DLD1 (cell line): ENCODE data around the gene GPATCH4.

Experiments
- in situ Hi-C: cut with HindIII; loops from 2 replicates; pipeline ENCODE4 v1.10.0; 2017; ENCODE audit warnings: low sequenced_read_pairs

The GPATCH4 gene

DNA sequence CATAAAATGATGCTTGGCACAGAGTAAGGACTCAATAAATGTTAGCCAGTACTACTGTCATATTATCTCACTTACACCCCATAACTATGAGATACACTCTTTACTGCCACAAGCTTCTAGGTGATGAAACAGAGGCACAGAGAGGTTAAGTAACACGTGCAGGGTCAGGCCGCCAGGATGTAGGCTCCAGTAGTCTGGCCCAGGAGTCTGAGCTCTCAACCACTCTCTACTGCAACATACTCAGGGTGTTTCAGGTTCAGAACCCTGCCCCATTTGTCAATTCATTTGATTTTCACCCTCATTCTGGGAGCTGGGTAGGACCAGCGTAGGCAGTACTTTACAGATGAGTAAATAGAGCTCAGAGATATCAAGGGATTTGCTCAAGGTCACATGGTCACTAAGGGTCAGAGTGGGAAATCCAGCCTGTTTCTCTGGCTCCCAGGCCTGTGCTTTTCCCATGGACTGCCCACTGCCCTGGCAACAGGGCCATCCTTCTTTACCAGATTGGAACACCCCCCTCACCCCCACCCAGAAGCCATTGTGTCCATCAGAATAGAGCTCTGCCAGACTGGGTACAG is 50.1 kb downstream of the GPATCH4 start:
- in situ Hi-C loops = no loop called here

GRCh38 chr1:156550346-156550745 is 50.9 kb downstream of the GPATCH4 start:
- in situ Hi-C loops = no loop called here

- in situ Hi-C loops = no loop called here
Measured at GRCh38 chr1:156549831-156550230, 51.4 kb downstream of the GPATCH4 start.

DNA sequence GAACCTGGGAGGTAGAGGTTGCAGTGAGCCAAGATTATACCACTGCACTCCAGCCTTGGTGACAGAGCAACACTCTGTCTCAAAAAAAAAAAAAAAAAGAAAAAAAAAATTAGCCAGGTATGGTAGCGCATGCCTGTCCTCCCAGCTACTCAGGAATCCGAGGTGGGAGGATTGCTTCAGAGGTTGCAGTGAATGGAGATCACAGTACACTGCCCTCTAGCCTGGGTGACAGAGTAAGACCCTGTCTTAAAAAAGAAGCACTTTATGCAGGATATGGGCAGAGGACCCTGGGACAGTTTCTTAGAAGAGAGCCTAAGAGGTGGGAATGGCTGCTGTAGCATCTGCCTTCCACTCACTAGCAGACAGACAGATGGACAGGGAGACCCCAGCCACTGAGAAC is 51.9 kb downstream of the GPATCH4 start:
- in situ Hi-C loops = no loop called here

- in situ Hi-C loops = no loop called here
Measured at GRCh38 chr1:156547982-156548381, 53.3 kb downstream of the GPATCH4 start.

DNA sequence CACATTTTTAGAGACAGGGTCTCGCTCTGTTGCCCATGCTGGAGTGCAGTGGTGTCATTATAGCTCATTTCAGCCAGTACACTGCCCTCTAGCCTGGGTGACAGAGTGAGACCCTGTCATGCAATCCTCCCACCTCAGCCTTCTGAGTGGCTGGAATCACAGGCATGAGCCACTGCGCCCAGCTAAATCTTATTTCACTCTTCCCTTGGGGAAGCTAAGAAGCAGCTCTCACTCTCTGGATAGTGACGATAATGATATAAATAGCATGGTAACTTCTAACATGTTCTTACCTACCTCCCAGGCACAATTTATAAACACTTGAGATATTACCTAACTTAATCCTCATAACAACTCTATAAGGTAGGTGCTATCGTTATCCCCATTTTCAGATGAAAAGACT is 53.8 kb downstream of the GPATCH4 start:
- in situ Hi-C loops = no loop called here

GRCh38 chr1:156546267-156546666 is 55.0 kb downstream of the GPATCH4 start:
- in situ Hi-C loops = no loop called here

DNA sequence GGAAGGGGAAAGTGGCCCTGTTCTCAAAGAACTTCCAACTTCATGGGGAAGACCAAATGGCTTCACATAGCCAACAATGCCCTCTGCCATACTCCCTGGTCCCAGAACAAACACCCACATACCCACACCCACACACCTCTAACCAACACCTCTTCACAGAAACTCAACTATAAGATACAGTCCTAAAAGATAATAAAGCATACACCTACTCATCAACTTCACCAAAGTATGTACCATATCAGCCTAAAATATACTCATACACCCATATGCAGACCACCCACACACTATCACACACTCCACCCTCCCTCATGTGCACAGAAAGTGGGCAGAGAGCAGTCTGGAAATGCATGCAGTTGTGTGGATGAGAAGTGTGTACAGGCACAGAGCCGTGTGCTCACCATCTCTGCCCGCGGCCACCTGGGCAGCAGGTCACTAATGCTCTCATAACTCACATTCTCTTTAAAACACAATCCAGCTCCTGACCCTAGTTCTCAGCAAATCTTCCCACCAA is 56.6 kb downstream of the GPATCH4 start:
- in situ Hi-C loops = no loop called here
